AG04450 (cell line): Measurements from ENCODE around the gene CLNK. TPM values are rescaled to one million over a fixed set of nuclear protein-coding genes. Genes with fewer than 3 reads are reported as not detected.

ENCODE experiments used
- CTCF ChIA-PET: fragments of 300-600, 350-600 bp; formaldehyde crosslinking; extraction: SDS; loops from one replicate; lab custom pipeline; 2022; ENCODE audit warnings: antibody characterized with exemption, inconsistent platforms; lab: Charles Lee
- POLR2A ChIA-PET: fragments of 350-600 bp; formaldehyde crosslinking; extraction: SDS; loops from one replicate; lab custom pipeline; 2021; ENCODE audit warnings: antibody characterized with exemption, inconsistent platforms; lab: Yijun Ruan, JAX
- DNase-seq: peaks from one replicate; pipeline ENCODE4 v3.0.0-alpha.2; 2011; ENCODE audit warnings: low read depth, low spot score
- H3K27ac ChIP-seq: one replicate; pipeline ENCODE4 v1.5.1; 2012; ENCODE audit warnings: low read depth, low read length, control low read depth
- H3K27me3 ChIP-seq: one replicate; pipeline ENCODE4 v1.6.0; 2012; ENCODE audit warnings: low read length; ENCODE audit not compliant: control insufficient read depth, insufficient read depth
- H3K4me3 ChIP-seq: 2 replicates; pipeline ENCODE4 v1.5.1; 2011; ENCODE audit warnings: mild to moderate bottlenecking, low read depth, low read length, control low read depth
- H3K9me3 ChIP-seq: 2 replicates; pipeline ENCODE4 v1.5.1; 2012; ENCODE audit warnings: low read length; ENCODE audit not compliant: control insufficient read depth, insufficient read depth
- CTCF ChIP-seq: IDR thresholded peaks from 2 replicates; pipeline ENCODE4 v1.5.1; 2011; ENCODE audit warnings: low read depth, low read length, control low read depth, inconsistent platforms
- polyA plus RNA-seq: library from polyadenylated mRNA; depleted of rRNA; stranded (reverse); fragments of >200 nt; gene quantifications from 2 replicates; pipeline ENCODE4 v1.2.3, GENCODE V29; 2011; rRNA removed

The CLNK gene
- polyA plus RNA-seq, 1 experiment: not detected

- CTCF ChIA-PET: no interaction called here
- no peak for TF ChIP-seq CTCF
- no peak overlapping the region for H3K27ac ChIP-seq
- H3K9me3 ChIP-seq: no peaks in the 10 kb centered on the region
- POLR2A ChIA-PET: no interaction called here
- DNase-seq: no peak
- no peak overlapping the region for H3K4me3 ChIP-seq
- no peaks in the 10 kb centered on the region for H3K27me3 ChIP-seq
Observed at GRCh38 chr4:10437735-10438134, 246.8 kb downstream of the CLNK start.

Other genes with a start within 250 kb of the CLNK start
- gene ZNF518B, start 227.3 kb downstream of the CLNK start, polyA plus RNA-seq: 16.8 and 22.9 TPM in 2 replicates